Fibroblast of peridontal ligament (primary cell): ENCODE measurements around the gene NTPCR.

Experiments
- DNase-seq: peaks from one replicate; pipeline ENCODE4 v3.0.0-alpha.2; 2010; ENCODE audit errors: extremely low read depth

The NTPCR gene

GRCh38 chr1:232962761-232963745, 12.6 kb downstream of the NTPCR start:
- DNase-seq, result peak; percentile 42

GRCh38 chr1:232964601-232965000, 14.2 kb downstream of the NTPCR start:
- no peak for DNase-seq

DNA sequence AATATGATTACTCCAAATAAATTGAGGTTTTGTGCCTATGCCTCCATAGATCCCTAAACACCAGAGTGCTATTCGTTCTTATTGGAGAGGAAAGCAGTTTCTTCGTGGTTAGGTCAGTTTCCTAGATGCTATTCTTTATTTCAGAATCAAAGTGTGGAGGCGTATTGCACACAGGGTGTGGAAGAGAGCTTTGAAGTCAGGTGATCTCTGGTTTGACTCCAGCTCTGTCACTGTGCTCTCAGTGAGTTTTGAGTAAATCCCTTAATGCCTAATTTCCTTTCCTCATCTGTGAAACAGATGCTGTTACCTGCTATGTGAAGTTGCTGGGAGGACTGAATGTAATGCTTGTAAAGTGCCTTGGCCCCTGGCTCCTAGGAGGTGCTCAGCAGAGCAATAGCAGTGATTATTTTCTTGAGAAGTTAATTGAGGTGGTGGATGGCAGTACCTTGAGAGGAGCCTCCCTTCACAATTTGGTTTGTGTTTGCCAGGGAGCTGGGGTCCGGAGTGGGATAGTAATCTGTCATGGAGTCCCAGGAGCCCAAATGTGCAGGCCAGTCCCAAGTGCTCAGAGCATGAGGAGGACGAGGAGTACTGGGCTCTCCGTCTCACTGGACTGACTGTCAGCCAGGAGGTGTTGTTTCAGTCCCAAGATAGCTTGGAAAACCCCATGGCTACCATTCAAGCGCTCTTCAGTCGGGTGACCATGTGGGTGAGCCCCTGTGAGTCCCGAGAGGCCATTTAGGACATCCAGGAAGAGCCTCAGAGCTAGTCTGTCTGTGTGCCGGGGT, 14.9 kb downstream of the NTPCR start:
- no peak for DNase-seq

DNA sequence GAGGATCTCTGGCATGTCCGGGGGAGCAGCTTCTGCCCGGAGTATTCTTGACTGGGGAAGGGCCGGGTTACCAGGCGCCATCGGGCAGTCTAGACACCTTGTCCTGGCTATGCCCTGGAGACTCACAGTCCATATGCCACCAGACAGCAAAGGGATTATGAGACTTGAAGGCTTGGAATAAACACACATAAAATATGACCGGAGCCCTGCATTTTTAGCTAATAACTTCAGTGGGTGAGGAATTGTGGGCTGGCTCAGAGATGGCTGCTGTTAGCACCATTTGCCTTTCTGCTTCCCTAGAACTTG, 15.5 kb downstream of the NTPCR start:
- DNase-seq, result no peak

- DNase-seq, result no peak
Observed at GRCh38 chr1:232966663-232967062, 16.3 kb downstream of the NTPCR start.

DNA sequence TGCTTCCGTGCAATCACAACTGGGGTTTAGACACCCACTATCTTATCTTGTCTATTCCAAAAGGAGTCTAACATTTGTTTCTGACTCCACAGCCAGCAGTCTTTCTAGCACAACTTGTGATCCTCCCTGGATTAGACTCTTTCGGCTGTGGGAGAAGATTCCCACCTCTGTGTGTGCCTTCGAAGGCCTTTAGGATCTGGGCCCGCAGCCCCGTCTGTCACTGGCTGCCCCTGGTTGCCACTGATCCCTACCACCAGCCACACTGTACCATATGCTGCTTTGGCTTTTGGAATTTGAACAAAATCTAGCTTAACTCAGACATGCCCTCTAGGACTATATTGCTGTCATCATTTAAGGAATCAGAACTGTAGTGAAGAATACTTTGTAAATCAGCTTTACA, 18.0 kb downstream of the NTPCR start:
- no peak for DNase-seq

DNA sequence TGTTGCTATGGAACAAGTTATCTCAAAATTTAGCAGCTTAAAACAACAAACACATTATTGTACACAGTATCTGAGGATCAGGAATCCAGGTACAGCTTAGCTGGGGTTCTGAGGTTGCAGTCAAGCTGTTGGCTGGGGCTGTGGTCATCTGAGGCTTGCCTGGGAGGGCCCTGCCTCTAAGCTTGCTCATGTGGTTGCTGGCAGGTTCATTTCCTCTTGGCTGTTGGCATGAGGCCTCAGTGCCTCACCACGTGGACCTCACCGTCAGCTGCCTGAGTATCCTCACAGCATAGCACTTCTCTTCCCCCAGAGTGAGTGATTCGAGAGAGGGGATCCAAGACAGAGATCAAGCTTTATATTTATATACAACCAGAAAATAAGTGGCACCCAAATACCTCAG, 18.6 kb downstream of the NTPCR start:
- DNase-seq, result no peak

DNA sequence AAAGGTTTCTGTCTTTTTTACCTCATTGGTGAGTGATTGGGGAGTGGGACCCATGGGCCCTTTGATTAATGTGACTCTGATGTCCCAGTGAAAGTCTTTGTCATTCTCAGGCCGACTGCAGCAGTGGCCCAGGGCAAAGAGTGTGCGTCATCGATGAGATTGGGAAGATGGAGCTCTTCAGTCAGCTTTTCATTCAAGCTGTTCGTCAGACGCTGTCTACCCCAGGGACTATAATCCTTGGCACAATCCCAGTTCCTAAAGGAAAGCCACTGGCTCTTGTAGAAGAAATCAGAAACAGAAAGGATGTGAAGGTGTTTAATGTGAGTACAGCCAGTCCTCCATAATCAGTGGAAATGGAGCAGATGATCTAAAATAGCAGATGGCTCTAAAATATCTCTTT, 19.4 kb downstream of the NTPCR start:
- no peak for DNase-seq

DNA sequence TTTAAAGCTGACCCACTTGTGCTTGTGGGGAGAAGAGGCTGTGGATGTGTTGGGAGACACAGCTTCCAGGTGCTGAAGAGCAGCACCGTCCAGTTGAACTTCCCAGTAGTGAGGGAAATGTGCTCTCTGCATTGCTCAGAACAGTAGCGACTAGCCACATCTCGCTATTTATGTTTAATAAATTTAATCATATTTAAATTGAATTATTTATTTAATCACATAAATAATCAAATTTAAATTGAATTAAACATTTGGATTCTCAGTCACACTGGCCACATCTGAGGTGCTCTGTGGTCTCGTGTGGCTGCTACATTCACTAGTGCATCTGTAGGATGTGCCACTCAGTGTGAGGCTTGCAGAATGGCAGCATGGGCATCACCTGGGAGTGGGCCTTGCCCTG, 20.1 kb downstream of the NTPCR start:
- DNase-seq, result no peak

- DNase-seq, result no peak
Observed at GRCh38 chr1:232973652-232974611, 23.5 kb downstream of the NTPCR start.

DNA sequence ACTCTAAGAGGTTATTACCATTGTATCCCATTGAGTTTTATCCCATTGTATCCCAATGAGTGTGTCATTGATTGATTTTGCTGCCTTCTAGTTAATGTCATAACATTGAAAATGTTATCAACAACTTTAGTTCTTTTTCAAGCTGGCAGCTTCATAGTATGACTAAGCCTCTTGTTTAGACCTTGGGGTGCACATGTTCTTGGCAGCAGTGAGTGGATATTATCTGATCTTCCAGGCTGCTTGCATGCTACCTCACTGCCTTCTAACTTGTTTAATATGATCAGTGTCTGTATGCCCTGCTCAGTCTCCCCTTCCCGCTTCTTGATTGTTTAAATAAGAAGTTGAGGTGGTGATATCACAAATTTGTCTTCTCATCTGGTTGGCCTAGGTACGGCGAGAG, 24.6 kb downstream of the NTPCR start:
- peak; percentile 66 for DNase-seq

GRCh38 chr1:232978091-232978634, 27.8 kb downstream of the NTPCR start:
- DNase-seq, result peak; percentile 82

GRCh38 chr1:232978815-232979214, 28.4 kb downstream of the NTPCR start:
- no peak for DNase-seq

DNA sequence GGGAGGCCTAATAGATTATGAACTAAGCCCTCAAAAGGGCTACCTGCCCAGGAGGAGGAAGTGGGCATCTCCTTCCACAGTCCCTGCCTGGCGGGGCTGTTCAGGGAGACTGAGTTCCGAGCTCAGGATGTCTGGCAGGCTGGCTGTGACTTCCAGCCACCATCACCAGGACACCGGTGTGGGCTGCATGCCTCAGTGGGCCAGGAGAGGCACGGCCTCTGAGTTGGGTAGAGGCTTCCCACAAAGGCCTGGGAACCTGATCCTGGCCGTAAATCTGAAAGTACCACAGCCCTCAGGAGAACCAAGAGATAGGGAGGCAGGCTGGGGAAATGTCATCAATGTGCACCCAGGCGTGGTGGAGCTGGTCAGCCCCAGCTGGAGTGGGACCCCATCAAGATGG, 29.1 kb downstream of the NTPCR start:
- DNase-seq, result no peak

GRCh38 chr1:232980355-232980978, 30.1 kb downstream of the NTPCR start:
- no peak for DNase-seq

DNA sequence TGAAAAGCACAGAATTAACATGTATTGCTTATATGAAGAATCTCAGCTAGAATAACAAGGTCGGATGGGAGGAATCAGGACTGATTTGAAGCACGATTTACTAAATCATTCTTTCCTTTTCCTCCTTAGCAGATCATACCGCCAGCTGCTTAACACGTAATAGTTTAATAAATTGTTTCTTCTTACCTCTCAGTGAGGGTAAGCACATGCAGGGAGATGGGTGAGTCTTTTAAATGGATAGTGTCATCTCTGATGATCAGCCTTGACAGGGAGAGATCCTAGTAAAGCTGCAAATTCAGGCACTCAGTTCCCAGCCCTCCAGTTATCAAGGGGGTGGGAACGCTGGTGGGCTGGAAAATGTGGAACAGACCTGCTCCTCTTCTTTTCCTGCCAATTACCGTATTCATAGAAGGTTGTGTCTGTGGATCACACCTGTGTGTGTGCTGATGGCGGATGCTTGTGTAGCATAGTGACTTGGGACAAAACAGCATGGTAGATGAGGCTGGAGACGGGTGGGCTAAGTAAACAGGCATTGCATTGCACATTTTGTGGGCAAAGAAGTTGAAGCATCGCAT, 30.7 kb downstream of the NTPCR start:
- DNase-seq, result no peak

DNA sequence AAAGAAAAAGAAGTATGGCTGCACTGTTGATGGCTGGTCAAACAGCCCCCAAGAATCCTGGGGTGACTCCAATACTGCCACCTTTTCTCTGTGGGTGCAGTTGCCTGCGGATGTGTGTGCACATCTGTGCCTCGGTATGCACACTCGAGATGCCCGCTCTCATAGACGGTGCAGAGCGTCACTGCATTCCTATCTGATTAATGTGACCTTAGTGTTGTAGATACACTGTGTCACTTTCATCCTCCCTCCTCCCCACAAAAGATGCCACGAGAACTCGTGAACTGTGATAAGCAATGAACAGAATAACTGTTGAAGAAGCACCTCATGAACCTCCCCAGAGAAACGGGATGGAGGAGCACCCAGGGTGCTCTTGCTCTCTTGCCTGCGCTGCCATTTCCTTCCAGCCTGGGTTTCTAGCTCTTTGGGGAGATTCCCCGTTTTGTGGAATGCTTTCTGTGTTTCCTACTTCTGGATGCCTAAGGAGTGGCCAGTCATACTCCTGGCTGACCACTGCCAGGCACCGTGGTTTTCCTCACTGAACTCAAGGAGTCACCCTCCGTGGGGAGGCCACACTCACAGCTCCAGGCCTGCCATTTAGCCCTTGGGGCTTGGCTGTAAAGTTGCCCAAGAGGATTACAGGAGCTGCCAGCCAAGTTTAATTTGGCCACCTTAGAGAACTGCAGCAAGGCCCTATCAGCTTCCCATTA, 32.0 kb downstream of the NTPCR start:
- DNase-seq, result peak; percentile 26

- DNase-seq, result no peak
Observed at GRCh38 chr1:232983375-232983774, 33.0 kb downstream of the NTPCR start.

DNA sequence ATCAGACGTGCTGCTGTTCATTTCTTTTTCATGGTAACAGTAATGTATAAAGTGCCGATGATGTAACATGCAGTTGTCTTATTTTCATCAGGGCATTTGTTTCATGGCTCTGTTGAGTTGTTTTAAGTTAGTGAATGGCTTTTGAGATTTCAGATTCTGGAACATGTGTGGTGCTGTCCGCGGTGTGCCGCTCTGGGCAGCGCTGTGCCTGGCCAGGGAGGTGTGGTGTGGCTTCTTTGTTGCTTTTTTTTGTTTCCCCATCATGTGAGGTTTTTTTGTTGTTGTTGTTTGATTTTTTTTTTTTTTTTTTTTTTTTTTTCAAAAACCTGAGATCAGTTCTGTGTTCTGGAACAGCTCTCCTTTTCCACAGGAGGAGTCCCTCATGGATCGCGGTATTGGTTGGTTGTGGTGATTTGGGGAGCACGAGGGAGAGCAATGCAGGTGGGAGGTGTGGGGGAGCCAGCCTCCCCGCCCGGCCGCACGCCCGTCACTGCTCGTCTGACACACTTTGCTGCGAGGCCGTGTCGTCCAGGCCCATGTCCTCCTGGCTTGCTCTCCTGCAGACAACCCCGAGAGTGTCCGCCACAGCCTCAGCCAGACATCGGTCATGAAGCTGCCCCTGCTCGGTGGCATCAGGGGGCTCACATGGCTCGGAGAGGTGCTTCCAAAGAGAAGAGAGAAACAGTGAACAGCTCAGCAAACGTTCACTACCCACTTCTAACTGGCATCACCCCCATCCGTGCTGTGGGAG, 33.6 kb downstream of the NTPCR start:
- DNase-seq, result no peak
